DOHH2 (cell line): ENCODE results near the gene ARID5B.

Experiments used
- H3F3A ChIP-seq: fragments of 200-600 bp; sonication (generic), shearing (Covaris generic); 2 replicates; pipeline ENCODE4 v1.6.0; 2016; ENCODE audit warnings: antibody characterized with exemption, mild to moderate bottlenecking; ENCODE audit not compliant: control insufficient read depth, insufficient read depth
- H3K27ac ChIP-seq: fragments of 200-600 bp; sonication (generic); 2 replicates; pipeline ENCODE4 v1.5.1; 2014; ENCODE audit warnings: low read depth, mild to moderate bottlenecking, low read length, moderate library complexity
- H3K27me3 ChIP-seq: fragments of 200-600 bp; sonication (generic); 2 replicates; pipeline ENCODE4 v1.6.1; 2014; ENCODE audit warnings: mild to moderate bottlenecking, low read length, mixed read lengths; ENCODE audit not compliant: control insufficient read depth
- H3K36me3 ChIP-seq: fragments of 200-600 bp; sonication (generic); 2 replicates; pipeline ENCODE4 v1.6.1; 2014; ENCODE audit warnings: mild to moderate bottlenecking, low read length, moderate library complexity, mixed read lengths; ENCODE audit not compliant: control insufficient read depth
- H3K4me1 ChIP-seq: fragments of 200-600 bp; sonication (generic); 2 replicates; pipeline ENCODE4 v1.6.1; 2014; ENCODE audit warnings: mild to moderate bottlenecking, low read length, mixed read lengths; ENCODE audit not compliant: control insufficient read depth
- H3K4me2 ChIP-seq: fragments of 200-600 bp; sonication (generic); 2 replicates; pipeline ENCODE4 v1.6.0; 2014; ENCODE audit warnings: mild to moderate bottlenecking, low read length, moderate library complexity
- H3K4me3 ChIP-seq: fragments of 200-600 bp; sonication (generic); 2 replicates; pipeline ENCODE4 v1.5.1; 2014; ENCODE audit warnings: mild to moderate bottlenecking, low read length, mixed read lengths
- H3K79me2 ChIP-seq: fragments of 200-600 bp; sonication (generic); 2 replicates; pipeline ENCODE4 v1.6.1; 2014; ENCODE audit warnings: mild to moderate bottlenecking, low read length, mixed read lengths; ENCODE audit not compliant: control insufficient read depth
- H3K9me2 ChIP-seq: fragments of 200-600 bp; sonication (generic); replicated peaks from 2 replicates; pipeline ENCODE4 v1.6.1; 2014; ENCODE audit warnings: mild to moderate bottlenecking, low read length, mixed read lengths; ENCODE audit not compliant: control insufficient read depth
- H3K9me3 ChIP-seq: fragments of 200-600 bp; sonication (generic); 2 replicates; pipeline ENCODE4 v1.6.1; 2014; ENCODE audit warnings: antibody characterized with exemption, low read length, mixed read lengths; ENCODE audit not compliant: control insufficient read depth, insufficient read depth
- H4K20me1 ChIP-seq: fragments of 200-600 bp; sonication (generic); 2 replicates; pipeline ENCODE4 v1.6.0; 2014; ENCODE audit warnings: low read depth, mild to moderate bottlenecking, antibody characterized with exemption, low read length, moderate library complexity; ENCODE audit not compliant: control insufficient read depth, insufficient read depth
- CTCF ChIP-seq: fragments of 200-600 bp; sonication (generic); IDR thresholded peaks from one replicate; pipeline ENCODE4 v1.5.1; 2014; ENCODE audit warnings: antibody characterized with exemption, mild to moderate bottlenecking, low read depth, low read length; ENCODE audit not compliant: poor library complexity, severe bottlenecking
- EZH2phosphoT487 ChIP-seq: fragments of 200-600 bp; sonication (generic); IDR thresholded peaks from 2 replicates; pipeline ENCODE4 v1.6.1; 2017; ENCODE audit warnings: borderline replicate concordance, mild to moderate bottlenecking, antibody characterized with exemption, low read length, moderate library complexity, mixed read lengths

The ARID5B gene

GRCh38 chr10:61895898-61896600 is 5.5 kb upstream of the ARID5B start:
- no peak overlapping the region; the same call in 1 of the 2 replicates for H3K4me2 ChIP-seq
- H3K9me2 ChIP-seq, result no peaks in the 10 kb centered on the region
- no peaks in the 10 kb centered on the region for H3K27me3 ChIP-seq
- H3K4me1 ChIP-seq, result peaks cover 40% of the 10 kb centered on the region
- no peaks in the 10 kb centered on the region for H3K36me3 ChIP-seq
- H3F3A ChIP-seq, result peaks cover 31% of the 10 kb centered on the region
- H4K20me1 ChIP-seq, result no peaks in the 10 kb centered on the region
- no peaks in the 10 kb centered on the region for H3K79me2 ChIP-seq
- H3K4me3 ChIP-seq, result no peak overlapping the region
- H3K9me3 ChIP-seq, result no peaks in the 10 kb centered on the region
- no peak overlapping the region for H3K27ac ChIP-seq
- TF ChIP-seq CTCF (no peak), EZH2phosphoT487 (no peak)

GRCh38 chr10:61896854-61897661 is 4.4 kb upstream of the ARID5B start:
- Histone ChIP-seq H3K4me3 (peak overlapping the region; percentile 93), H3K4me1 (peaks cover 40% of the 10 kb centered on the region), H3K36me3 (peaks cover 3% of the 10 kb centered on the region), H3K27ac (peak overlapping the region; percentile 99), H3K4me2 (peak overlapping the region; percentile 96), H3K9me3 (no peaks in the 10 kb centered on the region), H3K79me2 (peaks cover 9% of the 10 kb centered on the region), H3K27me3 (no peaks in the 10 kb centered on the region), H4K20me1 (no peaks in the 10 kb centered on the region), H3K9me2 (no peaks in the 10 kb centered on the region), H3F3A (peaks cover 33% of the 10 kb centered on the region)
- peak; percentile 80 for TF ChIP-seq CTCF
- TF ChIP-seq EZH2phosphoT487, result no peak

- Histone ChIP-seq H3F3A (peaks cover 41% of the 10 kb centered on the region), H3K36me3 (peaks cover 11% of the 10 kb centered on the region), H3K9me2 (no peaks in the 10 kb centered on the region), H3K4me1 (peaks cover 40% of the 10 kb centered on the region), H3K9me3 (no peaks in the 10 kb centered on the region), H3K27me3 (no peaks in the 10 kb centered on the region), H4K20me1 (no peaks in the 10 kb centered on the region), H3K4me2 (peak overlapping the region; percentile 96), H3K4me3 (peak overlapping the region; percentile 93), H3K27ac (peak overlapping the region; percentile 99), H3K79me2 (peaks cover 17% of the 10 kb centered on the region)
- TF ChIP-seq CTCF, result peak; percentile 50
- no peak for TF ChIP-seq EZH2phosphoT487
Observed at GRCh38 chr10:61897671-61898434, 3.6 kb upstream of the ARID5B start.
